GM19438 (cell line): ENCODE data around the gene SMCR8.
"Not testable (repeated sequence)": the region's sequence is repeated elsewhere in the genome, so short reads cannot be mapped to it uniquely, and the experiment has no call there.

Experiments
- ATAC-seq: cut with Tn5 transposase; IDR thresholded peaks from one replicate; pipeline ENCODE4 v1.9.1; 2021; ENCODE audit warnings: low read depth; ENCODE audit not compliant: unreplicated experiment

Gene SMCR8

GRCh38 chr17:18344021-18344420, 28.9 kb downstream of the SMCR8 start:
- ATAC-seq = no peak

GRCh38 chr17:18353541-18353940, 38.4 kb downstream of the SMCR8 start:
- ATAC-seq = no peak

GRCh38 chr17:18356624-18357023, 41.5 kb downstream of the SMCR8 start:
- ATAC-seq = no peak

- ATAC-seq = no peak
These were observed 45.4 kb downstream of the SMCR8 start for GRCh38 chr17:18360518-18360917.

GRCh38 chr17:18361837-18362697, 47.0 kb downstream of the SMCR8 start:
- ATAC-seq = no peak

- peak; percentile 10 for ATAC-seq
These were observed 47.6 kb downstream of the SMCR8 start for GRCh38 chr17:18362698-18363100.

- peak; percentile 97 for ATAC-seq
These were observed 48.3 kb downstream of the SMCR8 start, which contains the start of gene SHMT1 for GRCh38 chr17:18363101-18364049. SHMT1 (minus strand) TSS chr17:18363550; CDS start chr17:18355981, 7,569 bp downstream.

GRCh38 chr17:18364166-18364565, 49.1 kb downstream of the SMCR8 start:
- ATAC-seq = no peak

- ATAC-seq = no peak
These were observed 53.9 kb downstream of the SMCR8 start for GRCh38 chr17:18368946-18369345.

GRCh38 chr17:18370761-18371160, 55.7 kb downstream of the SMCR8 start:
- no peak for ATAC-seq

GRCh38 chr17:18371455-18371854, 56.4 kb downstream of the SMCR8 start:
- no peak for ATAC-seq

- ATAC-seq = not testable (repeated sequence)
These were observed 58.1 kb downstream of the SMCR8 start for GRCh38 chr17:18373181-18373580.

- no peak for ATAC-seq
These were observed 59.1 kb downstream of the SMCR8 start for GRCh38 chr17:18374216-18374615.
